ENCODE results near the gene MCUR1. TPM values are rescaled to one million over a fixed set of nuclear protein-coding genes. Genes with fewer than 3 reads are reported as not detected.
A peak's percentile ranks its signal among the peaks of the same experiment; 100 is the strongest.

Gene MCUR1
- total and polyA plus RNA-seq, 7 donors = 7.2 to 34.2 (median 12.9) TPM

DNA sequence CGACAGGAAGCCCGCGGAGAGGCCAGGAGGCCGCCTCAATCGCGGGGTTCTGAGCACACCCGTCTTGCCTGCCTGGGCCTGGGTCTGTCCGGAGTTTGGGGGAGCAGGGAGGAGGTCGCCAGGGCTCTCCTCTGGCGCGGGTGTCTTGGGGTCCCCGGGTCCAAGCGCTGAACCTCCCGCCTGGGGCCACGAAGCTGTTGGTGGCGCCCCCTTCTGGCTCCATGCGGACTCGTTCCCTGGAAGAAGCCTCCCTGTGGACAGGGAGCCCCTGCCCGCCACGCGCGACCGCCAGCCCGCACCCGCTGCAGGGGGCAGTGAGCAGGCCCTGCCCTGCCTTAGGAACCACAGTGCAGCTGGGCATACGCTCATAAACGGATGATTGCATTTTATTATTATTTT is 44.7 kb downstream of the MCUR1 start:
- TF ChIP-seq POLR2AphosphoS5 (IDR thresholded peaks at IDR 0.05) (no peak), EP300 (IDR thresholded peaks at IDR 0.05) (no peak), POLR2A (IDR thresholded peaks at IDR 0.05) (no peak)
- TF ChIP-seq, protein P1, sequence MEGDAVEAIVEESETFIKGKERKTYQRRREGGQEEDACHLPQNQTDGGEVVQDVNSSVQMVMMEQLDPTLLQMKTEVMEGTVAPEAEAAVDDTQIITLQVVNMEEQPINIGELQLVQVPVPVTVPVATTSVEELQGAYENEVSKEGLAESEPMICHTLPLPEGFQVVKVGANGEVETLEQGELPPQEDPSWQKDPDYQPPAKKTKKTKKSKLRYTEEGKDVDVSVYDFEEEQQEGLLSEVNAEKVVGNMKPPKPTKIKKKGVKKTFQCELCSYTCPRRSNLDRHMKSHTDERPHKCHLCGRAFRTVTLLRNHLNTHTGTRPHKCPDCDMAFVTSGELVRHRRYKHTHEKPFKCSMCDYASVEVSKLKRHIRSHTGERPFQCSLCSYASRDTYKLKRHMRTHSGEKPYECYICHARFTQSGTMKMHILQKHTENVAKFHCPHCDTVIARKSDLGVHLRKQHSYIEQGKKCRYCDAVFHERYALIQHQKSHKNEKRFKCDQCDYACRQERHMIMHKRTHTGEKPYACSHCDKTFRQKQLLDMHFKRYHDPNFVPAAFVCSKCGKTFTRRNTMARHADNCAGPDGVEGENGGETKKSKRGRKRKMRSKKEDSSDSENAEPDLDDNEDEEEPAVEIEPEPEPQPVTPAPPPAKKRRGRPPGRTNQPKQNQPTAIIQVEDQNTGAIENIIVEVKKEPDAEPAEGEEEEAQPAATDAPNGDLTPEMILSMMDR (IDR thresholded peaks at IDR 0.05) = no peak
- WGBS, 2 donors = 87 to 95% methylated on average over 27 of the region's 27 CpGs
- intact Hi-C loops (cut with DNase I) = no loop called here
- Histone ChIP-seq H3K9me3 (no peaks in the 10 kb centered on the region), H3K4me1 (peaks cover 0 to 21% (median 11%) of the 10 kb centered on the region in 4 donors), H3K27ac (no peak overlapping the region), H3K4me3 (no peak overlapping the region), H3K36me3 (no peaks in the 10 kb centered on the region), H3K27me3 (no peaks in the 10 kb centered on the region)
- no peak for DNase-seq

DNA sequence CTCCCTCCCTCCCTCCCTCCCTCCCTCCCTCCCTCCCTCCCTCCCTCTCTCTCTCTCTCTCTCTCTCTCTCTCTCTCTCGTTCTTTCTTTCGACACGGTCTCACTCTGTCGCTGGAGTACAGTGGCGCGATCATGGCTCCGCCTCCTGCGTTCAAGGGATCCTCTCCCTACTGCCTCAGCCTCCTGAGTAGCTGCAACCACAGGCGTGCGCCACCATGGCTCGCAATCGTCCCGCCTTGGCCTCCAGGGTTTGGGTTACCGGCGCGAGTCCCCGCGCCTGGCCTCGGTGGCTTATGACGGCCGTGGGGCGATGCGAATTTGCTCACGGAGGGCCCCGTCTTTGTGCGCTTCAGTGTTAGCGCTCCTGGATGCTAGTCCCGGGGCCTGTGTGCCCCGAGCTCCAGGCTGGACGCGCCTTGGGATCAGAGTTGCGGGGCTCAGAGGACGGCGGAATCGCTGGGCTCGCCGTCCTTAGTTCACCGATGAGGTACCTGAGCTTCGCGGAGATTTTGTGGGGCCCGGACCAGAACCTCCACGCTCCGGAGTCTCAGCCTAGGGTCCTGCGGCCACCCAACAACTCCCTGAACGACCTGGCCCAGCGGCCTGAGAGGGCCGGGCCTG is 45.2 kb downstream of the MCUR1 start:
- no peaks in the 10 kb centered on the region for H3K27me3 ChIP-seq

DNA sequence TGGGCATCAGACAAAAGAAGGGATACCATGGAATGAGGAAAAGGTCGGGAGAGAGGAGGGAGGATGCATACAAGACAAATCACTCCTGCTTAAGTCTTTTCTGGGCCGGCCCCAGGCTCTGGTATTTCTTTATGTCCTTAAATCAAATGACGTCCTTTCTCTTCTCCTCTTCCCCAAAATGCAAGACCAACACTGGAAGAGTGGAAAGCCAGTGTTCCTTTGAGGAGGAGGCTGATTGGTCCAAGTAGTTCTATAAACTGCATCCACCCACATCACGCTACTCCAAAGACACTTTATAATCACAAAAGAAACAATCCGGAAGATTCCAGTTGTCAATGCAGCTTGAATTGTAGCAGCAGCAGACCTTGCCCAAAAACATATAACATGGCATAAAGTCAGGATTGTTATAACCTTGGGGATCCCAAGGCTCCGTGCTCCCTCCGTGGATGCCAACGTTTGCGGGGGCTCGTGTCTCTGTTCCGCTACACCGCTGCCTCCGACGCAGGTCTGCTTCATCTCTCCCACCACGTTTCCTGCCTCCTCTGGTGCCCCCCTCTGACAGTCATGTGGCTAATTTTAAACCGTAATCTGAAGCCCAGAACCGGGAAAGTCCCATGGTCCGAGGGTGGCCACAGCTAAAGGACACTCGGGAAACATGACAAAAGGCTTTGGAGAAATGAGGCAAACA is 47.1 kb downstream of the MCUR1 start:
- 21 to 44% methylated on average over 19 of the region's 19 CpGs for WGBS, 2 donors
- intact Hi-C loops (cut with DNase I) = loop anchor here (1.0 to 2.0 kb wide), 2 partner anchors 56 to 152 kb away; partner anchors contain the start of genes NOL7 and RANBP9

More for the DNA sequence above, 45.2 kb downstream of the MCUR1 start:
- 96 to 98% methylated on average over 47 of the region's 47 CpGs for WGBS, 2 donors
- H3K27ac ChIP-seq = no peak overlapping the region
- no peak overlapping the region for H3K4me3 ChIP-seq
- TF ChIP-seq POLR2AphosphoS5 (IDR thresholded peaks at IDR 0.05) = no peak
- TF ChIP-seq, protein P1 (IDR thresholded peaks at IDR 0.05) = no peak
- TF ChIP-seq POLR2A (IDR thresholded peaks at IDR 0.05) = no peak
- TF ChIP-seq EP300 (IDR thresholded peaks at IDR 0.05) = no peak
- no peak for DNase-seq
- H3K9me3 ChIP-seq = no peaks in the 10 kb centered on the region
- no peaks in the 10 kb centered on the region for H3K36me3 ChIP-seq
- intact Hi-C loops (cut with DNase I) = no loop called here
- peaks cover 0 to 21% (median 11%) of the 10 kb centered on the region in 4 donors for H3K4me1 ChIP-seq

GRCh38 chr6:13766201-13766634 is 48.1 kb downstream of the MCUR1 start:
- DNase-seq = peak; percentile 41
- H3K27ac ChIP-seq = peak overlapping the region in 1 of 4 donors; percentile 79
- H3K9me3 ChIP-seq = no peaks in the 10 kb centered on the region
- no peaks in the 10 kb centered on the region for H3K36me3 ChIP-seq
- peaks cover 0 to 44% (median 37%) of the 10 kb centered on the region in 4 donors for H3K4me1 ChIP-seq
- no peaks in the 10 kb centered on the region for H3K27me3 ChIP-seq
- intact Hi-C loops (cut with DNase I) = loop anchor here (2.0 kb wide), 1 partner anchor 55 kb away; the partner anchor contains the start of gene RANBP9
- H3K4me3 ChIP-seq = no peak overlapping the region
- no peak for TF ChIP-seq POLR2AphosphoS5 (IDR thresholded peaks at IDR 0.05)
- TF ChIP-seq EP300 (IDR thresholded peaks at IDR 0.05) = no peak
- TF ChIP-seq, protein P1 (IDR thresholded peaks at IDR 0.05) = no peak
- no peak for TF ChIP-seq POLR2A (IDR thresholded peaks at IDR 0.05)
- 65 to 71% methylated on average over 5 of the region's 5 CpGs for WGBS, 2 donors

More for the DNA sequence above, 47.1 kb downstream of the MCUR1 start:
- H3K36me3 ChIP-seq = no peaks in the 10 kb centered on the region
- H3K4me1 ChIP-seq = peaks cover 0 to 34% (median 27%) of the 10 kb centered on the region in 4 donors
- peak overlapping the region; percentile 46 to 79 (median 76) for H3K27ac ChIP-seq
- peak overlapping the region; percentile 10 to 45 (median 42) for H3K4me3 ChIP-seq
- H3K27me3 ChIP-seq = no peaks in the 10 kb centered on the region
- peak in 1 of 2 donors; percentile 18 for TF ChIP-seq POLR2A (IDR thresholded peaks at IDR 0.05)
- peak; percentile 39 to 84 (median 56) for TF ChIP-seq POLR2AphosphoS5 (IDR thresholded peaks at IDR 0.05)
- TF ChIP-seq EP300 (IDR thresholded peaks at IDR 0.05) = peak in 2 of 4 donors; percentile 29 to 44
- TF ChIP-seq, protein P1 (IDR thresholded peaks at IDR 0.05) = no peak
- DNase-seq = peak; percentile 89
- no peaks in the 10 kb centered on the region for H3K9me3 ChIP-seq
